Activated naive CD4-positive, alpha-beta T cell treated with anti-CD3 and anti-CD28 coated beads, Interleukin-2, amount 10 ng/mL, durations not matched to agents 7 days and 5 days (primary cell): ENCODE measurements around the gene MYO18A.
"Not testable (repeated sequence)": the region's sequence is repeated elsewhere in the genome, so short reads cannot be mapped to it uniquely, and the experiment has no call there.

ENCODE experiments used
- CTCF ChIA-PET: fragments of 350-600 bp; sonication (Branson Sonifier 250); formaldehyde crosslinking; loops from one replicate; lab custom pipeline; 2021; ENCODE audit warnings: antibody characterized with exemption; lab: Charles Lee
- DNase-seq: peaks from one replicate; pipeline ENCODE4 v3.0.0-alpha.2; 2020
- H3K27ac Mint-ChIP-seq: one replicate; pipeline ENCODE4 v1.8.0; 2021; ENCODE audit warnings: mild to moderate bottlenecking, moderate library complexity, mixed read lengths
- H3K27me3 Mint-ChIP-seq: one replicate; pipeline ENCODE4 v1.8.0; 2021; ENCODE audit warnings: mild to moderate bottlenecking, mixed read lengths
- H3K36me3 Mint-ChIP-seq: one replicate; pipeline ENCODE4 v1.8.0; 2021; ENCODE audit warnings: mixed read lengths
- H3K4me1 Mint-ChIP-seq: one replicate; pipeline ENCODE4 v1.8.0; 2021; ENCODE audit warnings: mixed read lengths
- H3K4me3 Mint-ChIP-seq: one replicate; pipeline ENCODE4 v1.8.0; 2021; ENCODE audit warnings: mild to moderate bottlenecking, moderate library complexity, mixed read lengths
- H3K9me3 Mint-ChIP-seq: one replicate; pipeline ENCODE4 v1.8.0; 2021; ENCODE audit warnings: mixed read lengths

Gene MYO18A

DNA sequence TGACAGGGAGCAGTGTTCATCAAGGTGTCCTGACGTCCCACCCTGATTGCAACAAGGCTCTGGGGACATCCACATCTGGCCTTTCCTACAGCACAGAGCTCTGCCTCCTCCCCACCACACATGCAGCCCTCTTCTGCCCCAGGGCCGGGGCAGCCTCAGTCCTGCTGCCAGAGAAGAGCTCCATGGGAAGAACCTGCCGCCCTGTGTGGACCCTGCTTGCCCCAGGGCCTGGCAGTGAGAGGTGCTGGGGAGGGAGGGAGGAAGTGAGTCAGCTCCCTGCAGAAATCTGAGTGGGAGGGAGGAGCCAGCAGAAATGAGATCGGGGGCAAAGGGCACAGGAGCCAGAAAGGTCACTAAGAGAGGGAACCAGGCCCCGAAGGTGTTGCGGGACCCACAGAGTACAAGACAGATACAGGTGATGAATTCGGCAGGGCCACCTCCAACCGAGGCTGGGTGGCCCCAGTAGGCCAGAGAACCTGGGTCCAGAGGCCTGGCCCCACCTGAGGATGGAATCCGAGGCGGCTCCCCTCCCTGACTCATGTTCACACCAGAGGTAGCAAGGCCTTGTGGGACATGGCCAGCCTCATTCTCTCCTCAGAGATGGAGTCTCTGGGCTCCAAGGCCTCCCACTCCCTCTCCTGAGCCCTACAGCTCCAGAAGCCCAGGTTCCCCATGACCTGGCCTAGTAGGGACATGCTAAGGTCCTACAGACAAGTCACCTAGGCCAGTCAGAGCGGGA is 24.8 kb downstream of the MYO18A start:
- peak; percentile 70 for DNase-seq
- H3K27ac Mint-ChIP-seq: peak overlapping the region; percentile 85
- H3K9me3 Mint-ChIP-seq: no peaks in the 10 kb centered on the region
- H3K27me3 Mint-ChIP-seq: no peaks in the 10 kb centered on the region
- CTCF ChIA-PET: interaction anchor here (0.9 to 3.2 kb wide), 10 partner anchors 8 to 137 kb away, joined by 3 to 19 read pairs (median 4); partner anchors contain the start of gene MYO18A
- H3K4me1 Mint-ChIP-seq: peaks cover 47% of the 10 kb centered on the region
- H3K36me3 Mint-ChIP-seq: no peaks in the 10 kb centered on the region
- peak overlapping the region; percentile 15 for H3K4me3 Mint-ChIP-seq

DNA sequence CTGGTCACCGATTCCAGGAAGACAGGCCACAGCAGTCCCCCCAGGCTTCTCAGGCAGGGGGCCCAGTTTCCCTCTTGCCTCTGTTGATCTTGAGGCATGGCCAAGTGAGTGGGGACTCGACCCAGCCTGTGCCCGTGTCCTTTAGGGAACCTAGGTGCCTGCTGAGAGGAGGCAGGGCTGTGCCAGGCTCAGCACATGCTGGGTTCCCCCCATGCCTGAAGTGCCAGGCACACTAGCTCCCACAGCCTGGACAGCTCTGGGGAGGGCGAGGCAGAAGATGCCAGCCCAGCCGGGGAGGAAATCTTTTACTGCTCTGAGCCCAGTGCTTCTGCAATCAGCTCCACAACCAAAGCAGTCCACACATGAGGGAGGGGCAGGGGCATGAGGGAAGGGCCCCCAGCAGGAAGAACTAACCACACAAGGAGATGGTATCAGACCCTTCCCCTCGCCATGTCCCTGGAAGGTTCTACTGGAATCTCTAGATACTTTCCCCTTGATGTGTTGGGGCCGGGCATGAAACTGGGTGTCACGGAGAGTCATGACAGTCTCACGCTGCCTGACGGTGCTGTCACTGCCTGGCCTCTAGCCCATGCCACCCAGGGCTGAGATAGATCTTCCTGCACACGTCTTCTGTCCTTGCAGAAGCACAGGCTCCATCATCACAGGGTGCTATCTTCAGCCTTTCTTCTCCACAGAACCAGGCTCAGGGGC is 25.5 kb downstream of the MYO18A start:
- CTCF ChIA-PET: interaction anchor here (0.9 to 3.0 kb wide), 6 partner anchors 9 to 87 kb away, joined by 3 to 19 read pairs (median 4); partner anchors contain the start of gene MYO18A
- H3K9me3 Mint-ChIP-seq: no peaks in the 10 kb centered on the region
- no peaks in the 10 kb centered on the region for H3K36me3 Mint-ChIP-seq
- peak; percentile 37 for DNase-seq
- H3K27me3 Mint-ChIP-seq: no peaks in the 10 kb centered on the region
- no peak overlapping the region for H3K4me3 Mint-ChIP-seq
- H3K4me1 Mint-ChIP-seq: peaks cover 51% of the 10 kb centered on the region
- peak overlapping the region; percentile 85 for H3K27ac Mint-ChIP-seq

DNA sequence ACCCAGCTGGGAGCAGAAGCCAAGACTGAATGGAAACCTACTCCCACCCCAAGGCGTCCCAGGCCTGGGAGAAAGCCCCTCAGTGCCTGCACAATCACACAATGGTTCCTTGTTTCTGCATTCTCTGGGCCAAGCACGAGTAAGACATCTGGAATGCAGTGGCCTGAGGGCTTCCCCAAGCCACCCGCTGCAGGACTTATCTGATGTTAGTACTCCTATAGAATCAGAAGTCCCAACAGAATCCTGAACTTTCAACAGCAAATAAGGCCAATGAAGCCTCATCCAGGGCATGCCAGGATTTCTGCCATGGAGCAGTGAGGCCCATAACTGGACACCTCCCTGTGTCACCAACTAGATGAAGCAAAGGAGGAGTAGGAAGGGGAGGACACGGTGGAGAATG is 28.6 kb downstream of the MYO18A start:
- CTCF ChIA-PET: no interaction called here
- no peak for DNase-seq
- H3K4me1 Mint-ChIP-seq: peaks cover 55% of the 10 kb centered on the region
- no peaks in the 10 kb centered on the region for H3K27me3 Mint-ChIP-seq
- H3K27ac Mint-ChIP-seq: no peak overlapping the region
- H3K9me3 Mint-ChIP-seq: no peaks in the 10 kb centered on the region
- H3K36me3 Mint-ChIP-seq: no peaks in the 10 kb centered on the region
- no peak overlapping the region for H3K4me3 Mint-ChIP-seq

DNA sequence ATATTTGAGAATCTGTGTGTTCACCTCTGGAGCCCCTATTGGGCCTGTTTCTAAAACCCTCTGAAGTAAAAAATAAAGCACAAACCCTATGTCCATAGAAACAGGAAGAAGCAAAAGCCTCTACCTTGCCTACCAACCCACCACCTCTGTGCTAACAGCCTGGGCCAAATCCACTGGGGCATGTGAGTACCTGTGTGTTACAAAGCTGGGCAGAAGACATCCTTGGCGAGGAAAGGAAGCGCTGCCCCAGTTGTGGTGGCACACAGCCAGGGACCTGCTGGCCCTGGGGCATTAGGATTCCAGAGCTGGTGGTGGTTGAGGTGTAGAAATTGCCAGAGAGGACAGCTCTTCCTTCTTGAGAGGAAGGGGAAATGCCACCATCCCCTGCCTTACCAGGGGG is 30.0 kb downstream of the MYO18A start:
- Mint-ChIP-seq H3K4me3 (peak overlapping the region; percentile 33), H3K27me3 (no peaks in the 10 kb centered on the region), H3K36me3 (peaks cover 4% of the 10 kb centered on the region), H3K27ac (no peak overlapping the region), H3K4me1 (peaks cover 61% of the 10 kb centered on the region), H3K9me3 (no peaks in the 10 kb centered on the region)
- DNase-seq: no peak
- CTCF ChIA-PET: interaction anchor here (1.1 to 14.9 kb wide), 8 partner anchors 10 to 423 kb away, joined by 3 to 482 read pairs (median 24); partner anchors contain the start of gene MYO18A

DNA sequence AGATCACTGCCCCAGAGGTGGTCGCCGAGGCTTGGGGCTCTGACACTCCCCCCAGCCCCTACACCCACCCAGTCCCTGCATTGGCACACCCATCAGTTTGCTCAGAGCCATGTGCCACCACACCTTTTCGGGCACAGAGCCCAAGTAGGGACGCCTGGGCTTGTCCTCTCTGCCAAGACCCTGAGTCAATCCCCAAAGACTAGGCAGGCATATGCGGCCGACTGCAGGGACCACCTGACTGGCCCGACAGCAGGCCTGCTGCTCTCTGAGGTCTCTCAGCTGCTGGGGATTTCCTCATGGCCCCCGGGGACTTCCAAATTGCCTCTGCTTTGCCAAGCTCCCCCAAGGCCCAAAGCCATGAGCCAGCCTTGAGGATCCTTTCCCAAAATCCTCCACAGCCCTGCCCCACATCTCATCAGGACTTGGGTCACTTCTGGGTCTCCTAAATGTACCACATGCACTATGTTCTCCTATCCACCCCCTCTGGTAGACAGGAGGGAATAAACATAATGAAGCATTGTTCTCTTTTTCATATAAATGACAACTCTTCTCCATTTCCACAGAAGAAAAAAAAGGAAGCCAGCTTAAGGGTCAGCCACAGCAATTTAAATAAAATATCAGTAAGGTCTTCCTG is 30.6 kb downstream of the MYO18A start:
- Mint-ChIP-seq H3K9me3 (no peaks in the 10 kb centered on the region), H3K36me3 (peaks cover 4% of the 10 kb centered on the region), H3K27ac (peak overlapping the region; percentile 19), H3K27me3 (no peaks in the 10 kb centered on the region), H3K4me3 (peak overlapping the region; percentile 59), H3K4me1 (peaks cover 57% of the 10 kb centered on the region)
- DNase-seq: no peak
- CTCF ChIA-PET: interaction anchor here (0.5 to 14.9 kb wide), 17 partner anchors 9 to 423 kb away, joined by 3 to 482 read pairs (median 5); partner anchors contain the start of gene MYO18A

DNA sequence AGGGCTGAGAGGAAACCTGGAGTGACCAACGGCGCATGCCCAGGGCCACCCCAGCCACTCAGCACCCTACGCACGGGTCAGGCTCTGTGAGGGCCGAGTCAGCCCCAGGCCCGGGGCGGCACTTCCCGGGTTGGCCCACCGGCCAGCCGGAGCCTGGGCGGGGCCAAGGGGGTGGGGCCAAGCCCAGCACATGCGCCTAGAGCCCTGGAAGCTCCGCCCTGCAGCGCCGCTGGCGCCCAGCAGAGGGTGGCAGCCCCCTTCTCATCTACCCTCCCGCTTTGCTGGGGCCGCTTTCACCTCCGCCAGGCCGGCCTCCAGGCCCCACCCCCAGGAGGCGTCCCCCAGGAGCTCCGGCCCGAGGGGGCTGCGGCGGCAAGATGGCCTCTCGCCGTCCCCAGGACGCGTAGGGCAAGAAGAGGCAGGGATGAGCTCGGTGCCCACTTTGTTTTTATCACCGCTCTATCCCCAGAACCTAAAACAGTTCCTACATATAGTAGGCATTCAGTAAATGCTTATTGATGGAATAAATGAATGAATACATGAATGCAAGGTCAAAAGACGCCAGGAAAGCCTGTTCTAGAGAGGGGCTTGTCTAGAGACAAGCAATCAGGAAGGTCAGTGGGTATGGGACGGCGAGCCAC is 31.3 kb downstream of the MYO18A start:
- Mint-ChIP-seq H3K27ac (peak overlapping the region; percentile 76), H3K36me3 (peaks cover 4% of the 10 kb centered on the region), H3K4me1 (peaks cover 56% of the 10 kb centered on the region), H3K4me3 (peak overlapping the region; percentile 66), H3K9me3 (no peaks in the 10 kb centered on the region), H3K27me3 (no peaks in the 10 kb centered on the region)
- CTCF ChIA-PET: interaction anchor here (0.5 to 14.9 kb wide), 17 partner anchors 9 to 390 kb away, joined by 3 to 482 read pairs (median 5); partner anchors contain the start of gene MYO18A
- DNase-seq: peak; percentile 95

DNA sequence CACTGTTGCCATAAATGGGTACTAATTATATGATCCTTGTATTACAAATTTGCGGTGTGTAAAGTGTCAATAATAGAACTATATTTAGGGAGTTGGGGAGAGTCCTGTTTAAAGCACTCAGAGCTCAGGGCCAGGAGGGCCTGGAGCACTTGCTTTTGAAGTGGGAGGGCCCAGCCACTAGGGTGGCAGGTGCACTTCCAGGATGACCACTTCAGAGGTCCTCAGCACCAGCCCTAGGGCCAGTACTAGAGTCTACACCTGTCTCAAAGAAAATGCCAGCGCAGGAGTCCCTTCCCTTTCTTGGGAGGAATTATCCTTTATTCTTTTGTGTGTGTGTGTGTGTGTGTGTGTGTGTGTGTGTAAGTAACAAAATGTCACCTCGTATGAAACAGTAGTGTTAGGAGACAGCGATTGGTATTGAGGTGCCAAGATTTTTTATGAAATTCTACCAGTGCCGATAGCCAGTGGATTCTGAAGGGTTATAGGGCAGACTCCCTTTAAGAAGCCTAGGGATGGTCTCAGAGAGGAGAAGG is 31.9 kb downstream of the MYO18A start:
- peaks cover 8% of the 10 kb centered on the region for H3K36me3 Mint-ChIP-seq

DNA sequence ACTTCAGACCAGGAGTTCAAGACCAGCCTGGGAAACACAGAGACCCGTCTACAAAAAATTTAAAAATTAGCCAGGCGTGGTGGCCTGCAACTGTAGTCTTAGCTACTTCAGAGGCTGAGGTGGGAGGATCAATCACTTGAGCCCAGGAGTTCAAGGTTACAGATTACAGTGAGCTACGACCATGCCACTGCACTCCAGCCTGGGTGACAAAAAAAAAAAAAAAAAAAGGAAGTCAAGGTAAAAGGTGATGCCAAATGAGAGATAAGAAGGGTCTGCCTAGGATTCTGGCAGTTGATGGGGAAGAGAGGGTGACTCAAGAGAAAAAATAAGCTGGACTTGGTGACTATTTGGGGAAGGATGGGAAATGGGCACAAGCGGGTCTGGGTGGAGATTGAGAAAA is 32.5 kb downstream of the MYO18A start:
- peak overlapping the region; percentile 24 for H3K4me3 Mint-ChIP-seq
- H3K9me3 Mint-ChIP-seq: no peaks in the 10 kb centered on the region
- DNase-seq: no peak
- CTCF ChIA-PET: interaction anchor here (0.9 to 14.9 kb wide), 13 partner anchors 9 to 411 kb away, joined by 3 to 482 read pairs (median 6); partner anchors contain the start of gene MYO18A
- peaks cover 58% of the 10 kb centered on the region for H3K4me1 Mint-ChIP-seq
- H3K27me3 Mint-ChIP-seq: no peaks in the 10 kb centered on the region
- H3K36me3 Mint-ChIP-seq: peaks cover 8% of the 10 kb centered on the region
- H3K27ac Mint-ChIP-seq: no peak overlapping the region

More for the DNA sequence above, 31.9 kb downstream of the MYO18A start:
- DNase-seq: no peak
- CTCF ChIA-PET: interaction anchor here (0.6 to 14.9 kb wide), 13 partner anchors 8 to 143 kb away, joined by 3 to 482 read pairs (median 11); partner anchors contain the start of gene MYO18A
- Mint-ChIP-seq H3K4me3 (peak overlapping the region; percentile 66), H3K4me1 (peaks cover 57% of the 10 kb centered on the region), H3K9me3 (no peaks in the 10 kb centered on the region), H3K27ac (peak overlapping the region; percentile 76), H3K27me3 (no peaks in the 10 kb centered on the region)

DNA sequence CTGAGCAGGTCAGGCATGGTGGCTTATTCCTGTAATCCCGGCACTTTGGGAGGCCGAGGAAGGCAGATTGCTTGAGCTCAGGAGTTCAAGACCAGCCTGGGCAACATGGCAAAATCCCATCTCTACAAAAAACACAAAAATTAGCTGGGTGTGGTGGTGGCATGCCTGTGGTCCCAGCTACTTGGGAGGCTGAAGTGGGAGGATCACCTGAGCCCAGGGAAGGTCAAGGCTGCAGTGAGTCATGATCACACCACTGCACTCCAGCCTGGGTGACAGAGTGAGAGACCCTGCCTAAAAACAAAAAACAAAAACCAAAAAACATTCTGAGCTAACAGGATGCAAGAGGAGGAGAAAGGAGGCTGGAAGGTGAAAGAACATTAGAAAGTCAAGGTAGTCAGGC is 33.0 kb downstream of the MYO18A start:
- CTCF ChIA-PET: interaction anchor here (0.9 to 14.9 kb wide), 12 partner anchors 9 to 412 kb away, joined by 3 to 482 read pairs (median 10); partner anchors contain the start of gene MYO18A
- not testable (repeated sequence) for H3K36me3 Mint-ChIP-seq, H3K27me3 Mint-ChIP-seq, H3K9me3 Mint-ChIP-seq, H3K4me3 Mint-ChIP-seq, H3K27ac Mint-ChIP-seq, DNase-seq
- H3K4me1 Mint-ChIP-seq: peaks cover 62% of the 10 kb centered on the region

DNA sequence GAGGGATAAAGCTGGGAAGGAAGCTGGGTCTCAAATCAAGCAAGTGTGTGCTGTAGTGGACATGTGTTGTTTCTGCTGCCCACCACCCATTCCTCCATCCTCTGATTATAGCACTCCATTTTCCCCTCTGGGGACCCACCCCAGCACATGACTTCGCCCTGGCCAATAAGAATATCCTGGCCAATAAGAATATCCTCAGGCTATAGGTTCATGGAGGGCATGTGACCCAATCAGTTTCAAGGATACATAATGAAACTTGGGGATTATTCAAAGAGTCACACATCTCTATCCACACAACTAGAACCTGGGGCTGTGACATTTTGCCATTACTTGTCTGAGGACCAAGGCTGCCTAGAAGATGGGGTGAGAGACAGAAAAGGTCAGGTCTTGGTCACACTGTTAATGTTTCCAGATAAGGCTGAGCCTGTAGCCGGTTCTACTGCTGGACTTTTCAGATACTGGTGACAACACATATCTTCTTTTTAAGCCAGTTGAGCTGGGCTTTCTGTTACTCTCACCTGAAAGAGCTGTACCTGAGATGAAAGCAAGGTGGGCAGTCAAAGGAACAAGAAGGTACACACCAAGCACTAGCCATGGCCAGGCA is 33.7 kb downstream of the MYO18A start:
- H3K27ac Mint-ChIP-seq: no peak overlapping the region
- CTCF ChIA-PET: interaction anchor here (0.8 to 14.9 kb wide), 12 partner anchors 9 to 412 kb away, joined by 3 to 482 read pairs (median 10); partner anchors contain the start of gene MYO18A
- no peaks in the 10 kb centered on the region for H3K9me3 Mint-ChIP-seq
- peaks cover 8% of the 10 kb centered on the region for H3K36me3 Mint-ChIP-seq
- no peaks in the 10 kb centered on the region for H3K27me3 Mint-ChIP-seq
- DNase-seq: no peak
- peaks cover 68% of the 10 kb centered on the region for H3K4me1 Mint-ChIP-seq
- no peak overlapping the region for H3K4me3 Mint-ChIP-seq

DNA sequence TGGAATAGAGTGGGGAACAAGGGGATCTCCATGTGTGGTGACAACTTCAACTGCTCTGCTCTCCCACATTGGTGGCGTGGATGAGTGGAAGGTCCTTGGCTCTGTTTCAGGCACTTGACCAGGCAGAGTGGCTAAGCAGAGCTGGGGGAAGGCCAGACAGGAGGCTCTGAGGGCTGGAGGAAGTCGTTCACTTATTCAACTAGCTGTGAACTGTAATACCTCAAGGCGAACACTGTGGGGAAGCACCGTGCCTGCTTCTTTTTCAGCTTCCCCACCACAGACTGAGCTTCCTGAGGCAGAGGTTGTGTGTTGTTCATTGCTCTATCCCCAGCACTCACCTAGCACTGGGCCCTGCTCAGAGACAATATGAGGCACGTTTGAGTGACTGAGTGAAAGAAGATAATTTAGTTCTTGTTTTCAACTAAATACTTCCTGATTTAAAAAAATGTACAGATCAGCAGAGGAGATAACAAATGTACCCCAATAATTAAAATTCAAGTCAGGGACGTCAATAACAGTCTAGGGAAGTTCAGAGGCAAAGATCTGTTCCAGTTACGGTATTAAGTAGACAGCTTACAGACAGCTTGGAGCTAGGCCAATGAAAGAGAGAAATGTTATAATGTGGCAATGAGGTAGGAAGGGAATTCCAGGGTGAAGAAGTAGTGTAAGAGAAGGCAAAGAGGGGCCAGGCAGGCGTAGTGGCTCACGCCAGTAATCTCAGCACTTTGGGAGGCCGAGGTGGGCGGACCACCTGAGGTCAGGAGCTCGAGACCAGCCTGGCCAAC is 34.7 kb downstream of the MYO18A start:
- H3K4me3 Mint-ChIP-seq: no peak overlapping the region
- H3K27ac Mint-ChIP-seq: peak overlapping the region; percentile 76
- peak; percentile 81 for DNase-seq
- peaks cover 75% of the 10 kb centered on the region for H3K4me1 Mint-ChIP-seq
- H3K36me3 Mint-ChIP-seq: peaks cover 10% of the 10 kb centered on the region
- CTCF ChIA-PET: interaction anchor here (0.6 to 14.9 kb wide), 18 partner anchors 8 to 391 kb away, joined by 3 to 482 read pairs (median 6); partner anchors contain the start of gene MYO18A
- no peaks in the 10 kb centered on the region for H3K9me3 Mint-ChIP-seq
- H3K27me3 Mint-ChIP-seq: no peaks in the 10 kb centered on the region

DNA sequence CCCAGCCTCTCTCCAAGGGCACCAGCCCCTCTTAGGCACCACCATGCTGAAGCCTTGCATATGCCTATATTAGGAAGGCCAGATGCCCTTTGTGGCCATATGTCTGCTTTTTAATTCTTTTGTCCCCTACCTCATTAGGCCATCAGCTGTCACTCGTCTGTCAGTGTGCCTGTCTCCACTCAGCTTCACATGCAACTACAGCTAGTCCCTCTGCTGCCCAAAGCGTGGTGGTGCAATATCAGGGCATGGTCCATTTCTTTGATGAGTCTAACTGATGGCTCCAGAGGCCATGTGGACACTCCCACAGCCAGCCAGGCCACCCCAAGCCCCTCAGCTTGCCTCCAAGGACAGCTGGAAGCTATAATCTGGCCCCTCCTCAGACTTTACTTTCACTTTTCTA is 36.3 kb downstream of the MYO18A start:
- Mint-ChIP-seq H3K36me3 (peaks cover 10% of the 10 kb centered on the region), H3K27me3 (no peaks in the 10 kb centered on the region), H3K27ac (peak overlapping the region; percentile 38), H3K4me1 (peaks cover 68% of the 10 kb centered on the region), H3K9me3 (no peaks in the 10 kb centered on the region), H3K4me3 (peak overlapping the region; percentile 11)
- DNase-seq: no peak
- CTCF ChIA-PET: interaction anchor here (0.8 to 14.9 kb wide), 7 partner anchors 11 to 147 kb away, joined by 3 to 482 read pairs (median 5); partner anchors contain the start of gene MYO18A
